WTC11 (cell line): Measurements from ENCODE around the gene ADAM11.

ENCODE experiments used
- IRF2 ChIP-seq: sonication (generic); formaldehyde crosslinking; IDR thresholded peaks from 2 replicates; pipeline ENCODE4 v1.8.0; 2022; ENCODE audit warnings: low read depth, missing genetic modification reagents, borderline replicate concordance
- JUN ChIP-seq: sonication (generic); formaldehyde crosslinking; IDR thresholded peaks from 2 replicates; pipeline ENCODE4 v1.8.0; 2023; ENCODE audit warnings: mild to moderate bottlenecking, missing genetic modification reagents
- MXD4 ChIP-seq: fragments of 250-450 bp; sonication (Bioruptor Pico); IDR thresholded peaks from 2 replicates; pipeline ENCODE4 v1.8.0; 2021; ENCODE audit warnings: mild to moderate bottlenecking, moderate library complexity, borderline replicate concordance
- NFATC4 ChIP-seq: fragments of 250-450 bp; sonication (Bioruptor Pico); IDR thresholded peaks from 2 replicates; pipeline ENCODE4 v1.9.0; 2021; ENCODE audit warnings: mild to moderate bottlenecking
- RELA ChIP-seq: sonication (generic); formaldehyde crosslinking; IDR thresholded peaks from 2 replicates; pipeline ENCODE4 v1.8.1; 2022; ENCODE audit warnings: missing genetic modification reagents, mild to moderate bottlenecking, borderline replicate concordance
- ZNF121 ChIP-seq: sonication (generic); formaldehyde crosslinking; IDR thresholded peaks from 2 replicates; pipeline ENCODE4 v1.8.0; 2023; ENCODE audit warnings: missing genetic modification reagents
- TF ChIP-seq, protein P1 (sequence below): fragments of 200-600 bp; IDR thresholded peaks from 2 replicates; pipeline ENCODE4 v1.8.0; 2022; ENCODE audit warnings: antibody characterized with exemption
- TF ChIP-seq, protein P2 (sequence below): fragments of 250-450 bp; sonication (Bioruptor Pico); IDR thresholded peaks from 2 replicates; pipeline ENCODE4 v1.9.0; 2021; ENCODE audit warnings: mild to moderate bottlenecking
- TF ChIP-seq, protein P3 (sequence below): sonication (generic); formaldehyde crosslinking; IDR thresholded peaks from 2 replicates; pipeline ENCODE4 v1.8.1; 2023; ENCODE audit warnings: mild to moderate bottlenecking, moderate library complexity, missing genetic modification reagents
- TF ChIP-seq, protein P4 (sequence below): sonication (generic); formaldehyde crosslinking; IDR thresholded peaks from 2 replicates; pipeline ENCODE4 v1.8.1; 2022; ENCODE audit warnings: missing genetic modification reagents, borderline replicate concordance

DNA sequence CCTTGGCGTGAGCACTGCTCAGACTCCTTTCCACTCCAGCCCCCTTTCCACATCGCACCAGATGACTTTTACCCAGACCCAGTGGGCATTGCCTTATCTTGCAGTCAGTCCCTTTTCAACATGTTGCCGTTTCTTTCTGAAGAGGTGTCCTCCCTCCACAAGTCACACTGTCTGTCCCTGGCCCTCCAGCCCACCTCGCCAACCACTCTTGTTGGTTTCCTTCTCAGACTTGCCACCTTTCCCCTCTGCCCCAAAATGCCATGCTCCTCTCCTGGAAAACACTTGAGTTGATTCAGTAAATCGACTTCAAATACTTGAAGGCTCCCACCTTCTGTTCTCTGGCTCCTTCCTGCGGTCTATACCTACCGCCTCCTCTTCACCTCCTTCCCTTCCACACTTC is 7.5 kb upstream of the ADAM11 start:
- TF ChIP-seq ZNF121 (CRISPR knock-in tag) (no peak), RELA (CRISPR knock-in tag) (no peak), JUN (no peak), MXD4 (no peak), IRF2 (CRISPR knock-in tag) (no peak), NFATC4 (CRISPR knock-in tag) (no peak)
- TF ChIP-seq, protein P1, sequence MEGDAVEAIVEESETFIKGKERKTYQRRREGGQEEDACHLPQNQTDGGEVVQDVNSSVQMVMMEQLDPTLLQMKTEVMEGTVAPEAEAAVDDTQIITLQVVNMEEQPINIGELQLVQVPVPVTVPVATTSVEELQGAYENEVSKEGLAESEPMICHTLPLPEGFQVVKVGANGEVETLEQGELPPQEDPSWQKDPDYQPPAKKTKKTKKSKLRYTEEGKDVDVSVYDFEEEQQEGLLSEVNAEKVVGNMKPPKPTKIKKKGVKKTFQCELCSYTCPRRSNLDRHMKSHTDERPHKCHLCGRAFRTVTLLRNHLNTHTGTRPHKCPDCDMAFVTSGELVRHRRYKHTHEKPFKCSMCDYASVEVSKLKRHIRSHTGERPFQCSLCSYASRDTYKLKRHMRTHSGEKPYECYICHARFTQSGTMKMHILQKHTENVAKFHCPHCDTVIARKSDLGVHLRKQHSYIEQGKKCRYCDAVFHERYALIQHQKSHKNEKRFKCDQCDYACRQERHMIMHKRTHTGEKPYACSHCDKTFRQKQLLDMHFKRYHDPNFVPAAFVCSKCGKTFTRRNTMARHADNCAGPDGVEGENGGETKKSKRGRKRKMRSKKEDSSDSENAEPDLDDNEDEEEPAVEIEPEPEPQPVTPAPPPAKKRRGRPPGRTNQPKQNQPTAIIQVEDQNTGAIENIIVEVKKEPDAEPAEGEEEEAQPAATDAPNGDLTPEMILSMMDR = no peak
- TF ChIP-seq, protein P2, sequence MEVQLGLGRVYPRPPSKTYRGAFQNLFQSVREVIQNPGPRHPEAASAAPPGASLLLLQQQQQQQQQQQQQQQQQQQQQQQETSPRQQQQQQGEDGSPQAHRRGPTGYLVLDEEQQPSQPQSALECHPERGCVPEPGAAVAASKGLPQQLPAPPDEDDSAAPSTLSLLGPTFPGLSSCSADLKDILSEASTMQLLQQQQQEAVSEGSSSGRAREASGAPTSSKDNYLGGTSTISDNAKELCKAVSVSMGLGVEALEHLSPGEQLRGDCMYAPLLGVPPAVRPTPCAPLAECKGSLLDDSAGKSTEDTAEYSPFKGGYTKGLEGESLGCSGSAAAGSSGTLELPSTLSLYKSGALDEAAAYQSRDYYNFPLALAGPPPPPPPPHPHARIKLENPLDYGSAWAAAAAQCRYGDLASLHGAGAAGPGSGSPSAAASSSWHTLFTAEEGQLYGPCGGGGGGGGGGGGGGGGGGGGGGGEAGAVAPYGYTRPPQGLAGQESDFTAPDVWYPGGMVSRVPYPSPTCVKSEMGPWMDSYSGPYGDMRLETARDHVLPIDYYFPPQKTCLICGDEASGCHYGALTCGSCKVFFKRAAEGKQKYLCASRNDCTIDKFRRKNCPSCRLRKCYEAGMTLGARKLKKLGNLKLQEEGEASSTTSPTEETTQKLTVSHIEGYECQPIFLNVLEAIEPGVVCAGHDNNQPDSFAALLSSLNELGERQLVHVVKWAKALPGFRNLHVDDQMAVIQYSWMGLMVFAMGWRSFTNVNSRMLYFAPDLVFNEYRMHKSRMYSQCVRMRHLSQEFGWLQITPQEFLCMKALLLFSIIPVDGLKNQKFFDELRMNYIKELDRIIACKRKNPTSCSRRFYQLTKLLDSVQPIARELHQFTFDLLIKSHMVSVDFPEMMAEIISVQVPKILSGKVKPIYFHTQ (CRISPR knock-in tag) = no peak
- TF ChIP-seq, protein P3, sequence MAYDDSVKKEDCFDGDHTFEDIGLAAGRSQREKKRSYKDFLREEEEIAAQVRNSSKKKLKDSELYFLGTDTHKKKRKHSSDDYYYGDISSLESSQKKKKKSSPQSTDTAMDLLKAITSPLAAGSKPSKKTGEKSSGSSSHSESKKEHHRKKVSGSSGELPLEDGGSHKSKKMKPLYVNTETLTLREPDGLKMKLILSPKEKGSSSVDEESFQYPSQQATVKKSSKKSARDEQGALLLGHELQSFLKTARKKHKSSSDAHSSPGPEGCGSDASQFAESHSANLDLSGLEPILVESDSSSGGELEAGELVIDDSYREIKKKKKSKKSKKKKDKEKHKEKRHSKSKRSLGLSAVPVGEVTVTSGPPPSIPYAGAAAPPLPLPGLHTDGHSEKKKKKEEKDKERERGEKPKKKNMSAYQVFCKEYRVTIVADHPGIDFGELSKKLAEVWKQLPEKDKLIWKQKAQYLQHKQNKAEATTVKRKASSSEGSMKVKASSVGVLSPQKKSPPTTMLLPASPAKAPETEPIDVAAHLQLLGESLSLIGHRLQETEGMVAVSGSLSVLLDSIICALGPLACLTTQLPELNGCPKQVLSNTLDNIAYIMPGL = no peak
- TF ChIP-seq, protein P4, sequence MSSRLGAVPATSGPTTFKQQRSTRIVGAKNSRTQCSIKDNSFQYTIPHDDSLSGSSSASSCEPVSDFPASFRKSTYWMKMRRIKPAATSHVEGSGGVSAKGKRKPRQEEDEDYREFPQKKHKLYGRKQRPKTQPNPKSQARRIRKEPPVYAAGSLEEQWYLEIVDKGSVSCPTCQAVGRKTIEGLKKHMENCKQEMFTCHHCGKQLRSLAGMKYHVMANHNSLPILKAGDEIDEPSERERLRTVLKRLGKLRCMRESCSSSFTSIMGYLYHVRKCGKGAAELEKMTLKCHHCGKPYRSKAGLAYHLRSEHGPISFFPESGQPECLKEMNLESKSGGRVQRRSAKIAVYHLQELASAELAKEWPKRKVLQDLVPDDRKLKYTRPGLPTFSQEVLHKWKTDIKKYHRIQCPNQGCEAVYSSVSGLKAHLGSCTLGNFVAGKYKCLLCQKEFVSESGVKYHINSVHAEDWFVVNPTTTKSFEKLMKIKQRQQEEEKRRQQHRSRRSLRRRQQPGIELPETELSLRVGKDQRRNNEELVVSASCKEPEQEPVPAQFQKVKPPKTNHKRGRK (CRISPR knock-in tag) = no peak
